Activated CD8-positive, alpha-beta memory T cell treated with anti-CD3 and anti-CD28 coated beads for 48 hours (primary cell): ENCODE results near the gene CWC22.
"Not testable (repeated sequence)": the region's sequence is repeated elsewhere in the genome, so short reads cannot be mapped to it uniquely, and the experiment has no call there.

Source experiments
- DNase-seq, 3 experiments: peaks; one replicate each; pipeline ENCODE4 v3.0.0-alpha.2; 2020; ENCODE audit warnings: low read depth in 2 of 3, low spot score in 2 of 3

The CWC22 gene

DNA sequence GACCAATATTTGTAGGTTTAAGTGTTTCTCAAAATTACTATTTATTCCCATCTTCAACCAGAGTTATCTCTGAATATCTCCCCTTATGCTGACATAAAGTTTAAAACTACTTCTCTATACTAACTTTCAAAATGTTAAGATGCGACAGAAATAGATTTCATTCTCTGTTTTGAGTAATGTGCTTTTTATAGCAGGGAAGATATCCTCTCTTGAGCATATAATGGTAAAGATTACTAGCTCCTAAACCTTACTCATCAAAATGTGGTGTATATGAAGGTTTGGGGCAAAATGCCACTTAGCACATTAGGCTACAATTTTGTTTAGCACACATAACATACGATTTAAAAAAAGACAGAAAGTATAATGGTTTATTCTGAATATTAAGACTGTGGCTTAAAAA, 54.4 kb downstream of the CWC22 start:
- no peak for DNase-seq

DNA sequence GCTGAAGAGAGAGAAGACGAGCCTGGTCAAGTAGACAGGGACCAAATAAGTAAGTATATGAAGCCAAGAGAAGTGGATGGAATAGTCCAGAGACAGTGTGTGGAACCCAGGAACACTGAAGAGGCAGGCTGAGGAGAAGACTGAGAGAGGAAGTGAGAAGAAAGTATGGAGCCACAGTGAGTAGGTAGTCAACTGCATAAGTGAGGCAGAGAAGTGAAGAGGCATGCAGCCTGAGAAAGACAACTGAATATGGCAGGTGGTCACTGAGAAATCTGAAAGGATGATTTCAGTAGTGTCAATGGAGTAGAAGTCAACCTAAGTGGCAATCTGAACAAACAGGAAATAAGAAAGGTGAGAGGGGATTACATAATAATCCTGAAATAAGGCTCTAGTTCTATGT, 55.4 kb downstream of the CWC22 start:
- DNase-seq, result no peak

DNA sequence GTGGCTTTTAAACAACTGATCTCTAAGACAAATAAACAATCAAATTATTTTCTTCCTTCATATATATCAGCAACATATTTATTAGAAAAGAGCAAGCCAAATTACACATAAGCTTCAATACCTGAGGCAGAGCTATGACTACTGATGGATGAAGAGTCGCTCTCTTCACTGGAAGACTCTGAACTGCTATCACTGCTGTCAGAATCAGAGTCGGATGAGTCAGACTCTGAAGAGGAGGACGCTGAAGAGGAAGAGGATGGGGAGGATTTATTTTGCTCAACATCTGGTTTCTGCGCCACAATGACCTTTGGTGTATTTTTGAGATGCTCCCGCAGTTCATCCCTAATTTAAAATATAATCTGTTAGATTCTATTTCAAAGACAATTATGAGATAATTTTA, 56.7 kb downstream of the CWC22 start:
- no peak for DNase-seq

DNA sequence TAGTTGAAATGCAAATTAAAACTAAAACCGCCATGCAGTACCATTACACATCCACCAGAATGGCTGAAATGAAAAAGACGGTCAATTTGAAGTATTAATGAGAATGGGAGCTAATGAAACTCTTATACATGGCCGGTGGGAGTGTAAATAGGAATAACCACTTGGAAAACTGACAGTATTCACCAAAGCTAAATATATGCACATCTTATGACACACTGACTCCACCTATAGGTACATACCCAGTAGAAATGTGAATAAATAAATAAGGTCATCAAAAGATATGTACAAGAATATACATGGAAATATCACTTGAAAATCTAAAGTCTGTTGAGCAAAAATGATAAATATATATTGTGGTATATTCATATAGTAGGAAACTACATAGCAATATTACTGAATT, 57.7 kb downstream of the CWC22 start:
- DNase-seq, result no peak

DNA sequence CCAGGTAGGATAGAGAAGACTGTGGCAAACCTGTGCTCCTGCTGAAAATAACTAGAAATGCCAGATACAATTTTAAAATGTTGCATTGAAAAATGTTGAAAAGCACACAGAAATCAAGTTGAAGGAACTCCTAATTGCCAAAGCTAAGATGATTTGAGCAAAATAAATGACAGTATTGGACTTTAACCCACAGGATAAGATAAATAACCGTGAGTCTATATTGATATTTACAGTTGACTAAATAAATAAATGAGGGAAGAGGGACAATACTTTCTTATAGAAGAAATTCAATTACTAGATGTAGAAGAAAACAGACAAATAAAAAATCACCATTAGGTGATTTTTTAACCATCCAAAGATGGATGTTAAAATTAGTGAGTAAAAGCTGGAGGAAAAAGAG, 59.0 kb downstream of the CWC22 start:
- no peak for DNase-seq

DNA sequence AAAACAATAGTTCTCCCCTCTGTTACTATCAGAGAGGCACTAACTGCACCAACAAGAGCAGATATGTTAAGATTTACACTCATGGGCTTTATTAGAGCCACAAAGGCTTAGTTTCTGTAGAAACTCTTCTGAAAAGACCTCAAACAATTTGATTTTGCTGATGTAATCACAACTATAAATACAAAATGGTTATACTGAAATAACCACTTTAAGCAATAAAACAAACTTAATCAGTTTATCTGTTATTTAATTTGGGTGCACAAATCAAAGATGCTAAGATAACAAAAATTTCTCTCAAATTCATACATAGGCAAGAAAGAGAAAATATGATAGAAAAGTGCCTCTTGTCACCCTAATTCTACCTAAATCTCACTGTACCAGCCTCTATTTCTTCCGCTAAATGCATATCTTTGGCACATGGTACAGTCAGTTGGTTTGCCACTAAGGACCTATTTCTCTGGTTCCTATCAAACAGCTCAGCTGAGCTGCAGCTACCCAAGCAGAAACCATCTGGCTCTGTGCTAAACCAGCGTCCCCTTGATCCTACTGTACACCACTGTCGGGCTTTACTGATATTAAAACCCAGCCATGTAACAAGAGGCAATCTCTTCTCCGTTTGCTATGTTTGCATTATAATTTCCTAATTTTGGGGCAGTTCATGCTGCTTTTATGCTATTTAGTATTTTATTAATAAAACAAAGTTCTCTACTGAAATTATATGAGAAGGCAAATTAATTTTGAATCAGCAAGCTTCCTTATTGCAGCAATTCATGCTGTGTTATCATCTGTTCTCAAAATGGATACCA, 60.1 kb downstream of the CWC22 start:
- no peak for DNase-seq

DNA sequence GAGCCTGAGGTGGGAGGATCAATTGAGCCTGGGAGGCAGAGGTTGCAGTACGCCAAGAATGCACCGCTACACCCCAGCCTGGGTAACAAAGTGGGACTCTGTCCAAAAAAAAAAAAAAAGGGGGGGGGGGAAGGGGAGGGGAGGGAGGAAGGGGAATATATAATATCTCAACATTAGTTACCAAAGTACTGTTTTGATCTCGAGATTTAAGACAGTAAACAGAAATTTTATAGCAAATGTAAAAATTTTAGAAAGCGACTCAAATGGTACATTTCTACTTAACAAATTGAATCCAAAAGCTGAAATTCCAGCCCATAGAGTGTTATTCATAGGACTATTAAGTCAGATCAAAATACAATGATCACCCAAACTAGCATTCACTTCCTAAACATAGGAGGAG, 60.8 kb downstream of the CWC22 start:
- DNase-seq, result no peak

DNA sequence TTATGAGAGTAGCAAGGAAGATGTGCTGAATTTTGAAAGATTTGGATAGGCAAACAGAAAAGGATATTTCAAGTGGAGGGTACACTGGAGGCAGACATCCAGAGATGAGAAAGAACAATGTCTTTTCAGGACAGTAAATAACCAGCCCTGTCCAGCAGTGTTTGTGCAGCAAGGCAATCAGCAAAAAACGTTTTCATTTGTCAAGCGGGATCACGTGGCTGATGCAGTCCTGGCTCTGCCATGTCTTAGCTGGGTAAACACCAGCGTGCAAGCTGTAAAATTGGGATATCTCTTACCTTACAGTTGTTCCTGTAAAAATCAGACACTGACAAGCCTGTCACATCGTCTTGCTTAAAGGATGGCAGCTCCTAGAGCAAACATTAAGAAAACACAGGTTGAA, 67.8 kb downstream of the CWC22 start:
- no peak for DNase-seq

DNA sequence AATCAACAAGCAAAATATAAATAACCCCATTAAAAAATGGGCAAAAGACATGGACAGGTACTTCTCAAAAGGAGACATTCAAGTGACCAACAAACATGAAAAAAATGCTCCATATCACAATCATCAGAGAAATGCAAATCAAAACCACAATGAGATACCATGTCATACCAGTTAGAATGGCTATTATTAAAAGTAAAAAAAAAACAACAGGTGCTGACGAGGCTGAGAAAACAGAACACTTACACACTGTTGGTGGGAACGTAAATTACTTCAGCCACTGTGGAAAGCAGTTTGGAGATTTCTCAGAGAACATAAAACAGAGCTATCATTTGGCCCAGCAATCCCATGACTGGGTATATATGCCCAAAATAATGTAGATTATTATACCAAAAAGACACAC, 69.1 kb downstream of the CWC22 start:
- no peak for DNase-seq

DNA sequence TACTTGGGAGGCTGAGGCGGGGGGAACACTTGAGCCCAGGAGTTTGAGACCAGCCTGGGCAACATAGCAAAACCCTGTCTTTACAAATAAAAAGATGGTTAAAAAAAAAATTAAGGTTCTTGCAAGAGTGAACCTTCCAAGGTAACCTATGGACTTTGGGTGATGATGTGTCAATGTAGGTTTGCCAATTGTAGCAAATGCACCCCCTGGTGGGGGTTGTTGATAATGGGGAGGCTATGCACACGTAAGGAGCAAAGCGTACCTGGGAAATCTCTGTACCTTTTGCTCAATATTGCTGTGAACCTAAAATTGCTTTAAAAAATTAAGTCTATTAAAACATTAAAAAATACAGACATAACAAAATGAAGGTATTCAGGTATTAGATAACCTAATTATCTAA, 70.4 kb downstream of the CWC22 start:
- peak in 1 of 3 experiments; percentile 3 for DNase-seq

DNA sequence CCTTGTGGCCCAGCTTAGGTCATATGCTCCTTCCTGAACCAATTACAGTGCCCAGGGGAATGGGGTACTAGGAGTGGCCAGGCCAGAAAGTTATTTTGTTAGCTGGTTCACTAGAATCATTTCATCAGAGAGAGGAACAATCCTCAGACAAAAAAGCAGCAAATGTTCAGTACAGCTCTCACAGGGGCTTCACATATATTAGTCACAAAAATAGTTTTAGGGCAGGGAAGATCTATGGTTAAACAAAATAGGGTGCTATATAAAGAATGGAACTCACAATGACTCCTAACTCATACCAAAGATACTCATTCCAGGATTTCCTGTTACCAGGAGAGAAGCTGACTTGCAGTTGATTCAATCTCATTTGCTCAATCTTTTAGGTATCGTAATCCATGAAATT, 71.0 kb downstream of the CWC22 start:
- DNase-seq, result no peak

DNA sequence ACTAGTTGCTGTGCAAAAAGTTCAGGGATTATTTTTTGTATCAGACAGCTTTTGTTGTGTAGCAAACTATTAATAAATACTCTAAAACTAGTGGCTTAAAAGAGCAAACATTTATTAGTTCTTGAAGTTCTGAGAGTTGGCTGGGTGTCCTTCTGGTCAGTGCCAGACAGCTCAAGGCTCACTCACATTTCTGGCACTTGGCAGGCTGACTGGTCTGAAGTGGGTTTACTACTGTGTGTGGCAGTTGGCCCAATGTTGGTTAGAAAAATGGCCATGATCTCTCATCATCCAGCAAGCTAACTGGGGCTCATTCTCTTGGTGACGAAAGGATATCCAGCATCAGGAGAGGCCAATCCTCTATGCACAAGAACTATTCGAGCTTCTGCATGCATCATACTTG, 74.3 kb downstream of the CWC22 start:
- DNase-seq, result no peak

DNA sequence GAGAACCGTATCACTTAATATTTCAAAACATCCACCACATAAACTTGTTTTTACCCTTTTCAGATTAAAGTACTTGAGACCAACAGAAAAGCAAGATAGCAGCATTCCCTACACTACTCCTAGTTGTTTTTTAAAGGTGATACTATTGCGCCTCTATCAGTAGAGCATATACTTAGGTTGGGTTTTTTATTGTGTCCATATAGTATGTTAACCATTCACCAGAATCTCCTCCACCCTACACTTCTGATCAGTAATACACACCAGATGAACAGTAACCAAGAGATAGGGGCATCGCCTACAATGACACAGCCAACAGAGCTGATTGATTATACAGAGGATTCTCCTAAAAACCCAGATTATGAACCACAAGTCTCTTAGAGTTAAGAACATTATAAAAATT, 75.6 kb downstream of the CWC22 start:
- no peak for DNase-seq

DNA sequence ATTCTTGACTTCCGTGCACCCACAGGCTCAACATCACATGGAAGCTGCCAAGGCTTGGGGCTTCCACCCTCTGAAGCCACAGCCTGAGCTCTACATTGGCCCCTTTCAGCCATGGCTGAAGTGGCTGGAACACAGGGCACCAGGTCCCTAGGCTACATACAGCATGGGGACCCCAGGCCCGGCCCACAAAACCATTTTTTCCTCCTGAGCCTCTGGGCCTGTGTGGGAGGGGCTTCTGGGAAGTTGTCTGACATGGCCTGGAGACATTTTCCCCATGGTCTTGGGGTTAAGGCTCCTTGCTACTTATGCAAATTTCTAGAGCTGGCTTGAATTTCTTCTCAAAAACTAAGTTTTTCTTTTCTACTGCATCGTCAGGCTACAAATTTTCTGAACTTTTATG, 77.1 kb downstream of the CWC22 start:
- not testable (repeated sequence) for DNase-seq

DNA sequence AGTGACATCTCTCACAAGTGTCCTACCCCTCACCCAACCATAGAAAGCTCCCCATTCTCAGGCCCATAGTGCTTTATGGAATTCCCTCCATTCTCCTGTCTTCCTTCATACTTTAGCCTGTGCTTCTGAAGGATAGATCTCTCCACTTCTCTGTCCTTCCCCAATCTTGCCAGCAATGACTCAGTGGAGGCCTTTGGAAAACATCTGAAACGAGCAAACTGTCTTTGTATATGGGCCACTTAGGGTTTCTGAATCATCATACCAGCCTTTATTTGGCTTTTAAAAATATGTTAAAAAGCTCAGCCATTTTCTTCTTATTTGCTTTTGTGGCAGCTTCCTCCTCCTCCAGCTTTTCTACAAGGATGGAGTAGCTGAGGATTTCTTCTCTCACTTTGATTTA, 80.1 kb downstream of the CWC22 start:
- no peak for DNase-seq

DNA sequence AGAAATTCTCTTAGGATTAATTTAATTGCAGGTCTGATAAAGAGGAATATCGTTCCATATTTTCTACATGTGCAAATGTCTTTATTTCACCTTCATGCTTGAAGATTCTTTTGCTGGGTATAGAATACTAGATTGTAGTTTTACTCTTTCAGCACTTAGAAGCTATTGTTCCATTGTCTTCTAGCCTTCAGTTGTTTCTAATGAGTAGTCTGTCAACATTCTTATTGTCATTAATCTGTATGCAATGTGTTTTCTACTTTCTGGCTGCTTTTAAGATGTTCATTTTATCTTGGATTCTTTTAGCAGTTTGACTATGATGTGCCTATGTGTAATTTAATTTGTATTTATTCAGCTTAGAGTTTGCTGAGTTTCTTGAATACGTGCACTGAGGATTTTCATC, 81.4 kb downstream of the CWC22 start:
- no peak for DNase-seq

DNA sequence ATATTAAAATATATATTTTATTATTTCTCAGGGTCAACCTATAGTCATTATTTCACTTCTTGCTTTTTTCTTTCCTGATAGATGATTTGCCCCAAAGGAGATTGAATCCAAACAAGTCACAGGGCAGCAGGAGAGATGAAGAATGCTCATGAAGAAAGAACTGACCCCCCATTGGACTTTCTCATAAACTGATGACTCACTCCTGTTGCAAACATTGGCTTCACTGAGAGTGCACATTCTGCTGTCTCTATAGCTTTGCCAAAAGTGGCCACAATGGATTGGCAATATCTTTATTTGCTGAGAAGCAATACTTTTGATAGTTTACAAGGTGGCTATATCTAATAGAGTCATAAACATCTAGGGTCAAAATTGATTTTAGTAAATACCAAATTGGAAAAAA, 89.8 kb downstream of the CWC22 start:
- no peak for DNase-seq

DNA sequence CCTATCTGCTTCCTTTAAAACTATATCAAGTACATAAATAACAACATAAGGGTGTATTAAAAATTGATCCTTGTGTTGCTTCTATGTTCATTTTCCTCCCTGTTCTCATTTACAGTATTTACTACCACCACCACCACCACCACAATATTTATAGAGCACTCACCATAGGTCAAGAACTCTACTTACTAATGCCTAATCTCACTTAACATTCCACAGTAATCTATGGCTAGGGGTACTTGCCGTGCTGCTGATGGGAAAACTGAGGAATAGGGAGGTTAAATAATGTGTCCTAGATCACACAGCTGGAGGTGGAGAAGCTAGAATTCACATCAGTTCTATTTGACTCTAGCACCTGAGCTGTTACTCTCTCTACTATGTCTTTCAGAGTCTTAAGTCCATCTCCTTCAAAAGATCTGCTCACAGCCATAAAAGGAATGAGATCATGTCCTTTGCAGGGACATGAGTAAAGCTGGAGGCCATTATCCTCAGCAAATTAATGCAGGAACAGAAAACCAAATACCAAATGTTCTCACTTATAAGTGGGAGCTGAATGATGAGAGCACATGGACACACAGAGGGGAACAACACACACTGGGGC, 91.6 kb downstream of the CWC22 start:
- no peak for DNase-seq

DNA sequence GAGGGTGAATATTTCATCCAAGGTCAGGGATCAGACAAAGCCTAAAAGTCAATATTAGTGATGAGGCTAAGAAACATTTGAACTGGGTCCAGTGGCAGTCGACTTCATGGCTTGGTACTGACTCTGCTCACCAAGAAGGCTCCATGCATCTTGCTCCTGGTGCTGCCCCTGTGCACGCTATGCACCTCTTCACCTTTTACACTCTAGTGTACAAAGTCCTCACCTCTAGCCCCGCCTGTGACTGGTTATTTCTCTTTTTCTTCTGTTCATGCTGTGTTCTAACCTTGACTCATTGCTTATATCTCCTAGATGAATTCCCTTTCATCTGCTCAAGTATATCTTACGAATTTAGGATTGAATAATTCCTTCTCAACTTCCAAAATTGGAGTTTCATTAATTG, 93.3 kb downstream of the CWC22 start:
- no peak for DNase-seq

DNA sequence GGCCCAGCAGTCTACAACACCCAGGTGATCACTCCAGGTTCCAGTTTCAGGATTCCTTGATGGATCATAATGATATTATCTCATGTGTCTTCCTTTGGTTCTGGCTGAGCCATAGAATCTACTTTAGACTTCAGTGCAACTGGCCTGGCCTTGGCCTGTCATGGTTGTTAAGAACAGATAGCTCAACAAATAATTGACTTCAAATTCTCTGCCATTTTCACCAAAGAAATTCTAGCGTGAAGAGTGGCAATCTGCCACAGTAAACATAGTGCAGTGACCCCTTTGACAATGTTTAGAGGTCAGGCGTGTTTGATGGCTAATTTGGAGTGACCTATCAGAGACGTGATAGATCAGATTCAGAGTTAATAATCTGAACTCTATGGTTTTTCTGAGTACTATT, 95.5 kb downstream of the CWC22 start:
- DNase-seq, result no peak

DNA sequence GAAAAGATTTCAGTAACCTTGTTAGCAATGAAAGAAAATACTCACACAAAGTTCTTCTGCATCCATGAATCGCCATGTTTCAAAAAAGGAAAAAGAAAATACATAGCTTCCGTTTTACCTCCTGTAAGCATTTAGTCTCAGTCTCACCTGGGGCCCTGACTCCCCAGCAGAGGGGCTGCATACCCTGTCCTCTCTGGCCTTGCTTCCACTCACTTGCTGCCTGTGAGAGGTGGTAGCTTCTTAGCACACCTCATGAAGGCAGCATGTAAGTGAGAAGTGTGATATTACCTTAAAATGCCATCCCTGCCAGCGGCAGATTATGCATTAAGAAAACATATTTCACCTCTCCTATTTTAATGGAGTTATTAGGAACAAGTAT, 96.4 kb downstream of the CWC22 start:
- DNase-seq, result no peak

DNA sequence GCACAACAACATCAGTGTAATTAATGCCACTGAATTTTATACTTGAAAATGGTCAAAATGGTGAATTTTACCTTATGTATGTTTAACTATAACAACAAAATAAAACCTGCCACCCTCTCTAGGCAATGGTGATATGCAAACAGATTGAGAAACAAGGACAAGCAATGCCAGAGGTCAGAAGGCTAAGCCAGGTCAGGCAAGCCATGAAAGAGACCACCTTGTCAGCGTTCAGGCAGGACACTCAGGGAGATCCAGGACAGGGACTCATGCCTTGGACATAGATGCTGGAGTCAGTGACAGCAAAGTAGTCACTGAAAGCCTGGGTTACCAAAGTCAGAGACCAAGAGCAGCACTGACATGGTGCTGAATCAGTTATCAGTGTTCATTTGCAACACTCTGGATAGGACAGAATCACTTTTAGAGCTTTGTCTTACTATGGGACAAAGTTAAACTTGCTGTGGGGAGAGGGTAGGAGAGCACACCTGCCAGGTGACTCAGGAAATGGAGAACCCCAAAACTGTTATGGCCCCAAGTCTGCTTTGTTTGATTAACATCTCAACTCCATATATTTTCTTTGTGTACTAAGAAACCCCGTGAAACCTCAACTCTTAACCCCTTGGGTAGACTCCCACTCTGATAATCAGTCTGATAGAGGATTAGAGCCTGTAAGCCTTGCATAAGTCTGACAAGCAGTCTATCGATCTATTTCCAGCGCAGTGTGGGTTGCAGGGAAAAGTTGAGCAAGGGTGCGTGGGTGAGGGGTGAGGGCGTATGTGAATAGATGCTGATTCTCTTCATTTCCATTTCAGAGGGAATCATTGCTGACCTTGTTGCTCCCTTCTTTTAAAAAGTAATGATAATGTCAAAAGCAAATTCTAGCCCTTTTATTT, 97.0 kb downstream of the CWC22 start:
- no peak for DNase-seq
